HT1080 (cell line): ENCODE data around the gene MRFAP1. TPM values are rescaled to one million over a fixed set of nuclear protein-coding genes. Genes with fewer than 3 reads are reported as not detected.
"Not testable (repeated sequence)": the region's sequence is repeated elsewhere in the genome, so short reads cannot be mapped to it uniquely, and the experiment has no call there.

Experiments
- DNase-seq: peaks from one replicate; pipeline ENCODE4 v3.0.0-alpha.2; 2015; ENCODE audit warnings: low read depth
- total RNA-seq: library from RNA; depleted of rRNA; stranded (reverse); fragments of >200 nt; shearing (Covaris generic); gene quantifications from 2 replicates; pipeline ENCODE4 v1.2.3, GENCODE V29; 2014

The MRFAP1 gene
- total RNA-seq, 1 experiment from 2014 or later = 155 TPM

- DNase-seq = no peak
These were observed 29.5 kb upstream of the MRFAP1 start for GRCh38 chr4:6610856-6611430.

- no peak for DNase-seq
These were observed 27.4 kb upstream of the MRFAP1 start for GRCh38 chr4:6612961-6613675.

DNA sequence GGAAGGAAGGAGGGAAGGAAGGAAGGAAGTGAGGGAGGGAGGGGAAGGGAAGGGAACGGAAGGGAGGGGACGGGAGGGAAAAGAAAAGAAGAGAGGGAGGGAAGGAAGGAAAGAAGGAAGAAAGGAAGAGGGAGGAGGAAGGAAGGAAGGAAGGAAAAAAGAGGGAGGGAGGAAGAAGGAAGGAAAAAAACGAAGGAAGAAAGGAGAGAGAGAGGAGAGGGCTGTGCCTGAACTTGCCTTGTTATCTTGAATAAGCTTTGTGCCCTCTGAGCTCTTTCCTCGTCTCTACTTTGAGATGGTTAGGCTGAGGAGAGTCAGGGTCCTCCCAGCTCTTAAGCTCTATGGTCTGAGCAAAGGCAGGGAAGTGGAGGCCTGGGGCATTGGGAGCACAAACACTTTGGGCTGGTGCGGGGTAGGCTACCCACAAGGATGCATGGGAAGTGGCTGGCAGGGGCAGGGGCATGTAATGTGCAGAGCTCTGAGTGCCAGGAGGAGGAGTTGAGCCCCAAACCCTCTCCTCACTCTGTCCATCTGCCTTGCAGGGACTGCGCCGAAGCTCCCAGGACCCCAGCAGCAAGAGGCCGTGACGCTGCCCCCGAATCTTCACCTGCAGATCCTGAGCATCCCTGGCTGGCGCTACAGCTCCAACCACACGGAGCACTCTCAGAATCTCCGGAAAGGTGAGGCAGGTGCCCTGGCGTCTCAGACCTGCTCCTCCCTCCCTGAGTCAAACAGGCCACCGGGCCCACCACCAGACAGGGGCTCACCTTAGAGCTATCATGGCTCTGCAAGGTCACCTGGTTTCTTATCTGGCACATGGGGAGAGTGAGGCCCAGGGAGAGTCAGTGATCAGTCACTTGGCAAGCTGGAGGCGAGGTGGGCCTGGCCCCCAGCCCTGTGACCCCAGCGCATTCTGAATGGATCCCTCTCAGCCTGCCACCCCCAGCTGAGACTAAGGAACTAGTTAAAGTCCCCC is 26.5 kb upstream of the MRFAP1 start:
- DNase-seq = no peak

- DNase-seq = no peak
These were observed 25.7 kb upstream of the MRFAP1 start for GRCh38 chr4:6614701-6615230.

- DNase-seq = no peak
These were observed 24.1 kb upstream of the MRFAP1 start for GRCh38 chr4:6616087-6616995.

DNA sequence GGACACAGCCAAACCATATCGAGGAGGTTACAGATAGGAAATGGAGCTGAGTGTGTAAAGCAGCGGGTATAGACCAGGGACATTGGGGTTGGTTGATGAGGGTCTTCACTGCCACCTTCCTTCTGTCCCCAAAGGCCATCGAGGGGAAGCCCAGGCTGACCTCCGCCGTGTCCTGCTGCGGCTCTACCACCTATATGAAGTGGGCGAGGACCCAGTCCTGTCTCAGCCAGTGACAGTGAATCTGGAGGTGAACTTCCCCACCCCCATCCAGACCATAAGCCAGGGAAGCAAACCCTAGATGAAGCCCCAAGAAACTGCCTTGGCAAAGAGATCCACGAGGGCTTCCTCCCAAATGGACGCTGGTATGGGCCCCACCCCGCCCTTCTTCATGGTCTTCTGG is 23.2 kb upstream of the MRFAP1 start:
- DNase-seq = no peak

DNA sequence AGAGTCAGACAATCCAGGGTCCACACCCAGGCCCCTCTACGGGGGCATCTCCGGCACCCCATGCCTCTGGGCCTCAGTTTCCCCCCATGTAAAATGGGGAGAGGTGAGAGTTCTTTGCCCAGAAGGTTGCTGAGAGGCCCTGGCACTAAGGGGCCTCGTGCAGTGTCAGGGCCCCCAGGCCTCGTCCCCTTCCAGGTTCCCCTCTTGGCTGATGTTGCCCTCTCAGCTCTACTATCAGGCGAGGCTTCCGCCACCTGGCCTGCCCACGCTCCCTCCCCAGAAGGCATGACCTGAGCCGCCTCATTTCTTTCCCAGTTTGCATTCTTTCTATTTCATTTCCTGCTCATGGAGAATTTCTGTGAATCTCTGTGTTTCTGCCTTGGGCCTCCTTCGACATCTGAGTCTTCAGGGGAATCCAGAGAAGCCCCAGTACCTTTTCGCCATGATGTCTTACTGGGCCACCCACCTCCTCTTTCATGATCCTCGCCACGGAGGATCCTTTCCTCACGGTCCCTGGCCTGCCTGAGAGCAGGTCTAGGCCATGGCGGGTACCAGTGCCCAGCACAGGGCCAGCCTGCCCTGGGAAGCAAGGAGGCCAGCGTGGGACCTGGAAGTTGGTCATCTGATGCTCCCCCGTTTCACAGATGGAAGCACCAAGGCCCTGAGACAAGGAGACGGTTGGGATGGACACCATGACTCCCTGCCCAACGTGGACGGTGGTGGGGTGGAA is 21.9 kb upstream of the MRFAP1 start:
- no peak for DNase-seq

DNA sequence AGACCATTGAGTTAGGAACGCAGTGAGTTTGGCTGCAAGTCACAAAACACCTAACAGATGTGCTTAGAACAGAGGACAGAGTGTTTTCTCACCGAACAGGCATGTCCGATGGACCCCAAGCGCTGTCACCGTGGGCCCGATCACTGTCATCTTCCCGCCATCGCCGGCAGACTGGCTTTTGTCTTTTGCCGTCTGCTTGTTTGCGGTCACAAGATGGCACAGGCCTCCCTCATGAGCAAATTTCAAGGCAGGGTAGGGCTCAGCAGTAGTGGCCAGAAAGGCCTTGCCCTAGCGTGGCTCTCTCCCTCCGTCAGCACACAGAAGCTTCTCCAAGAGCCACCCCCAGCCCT is 21.4 kb upstream of the MRFAP1 start:
- no peak for DNase-seq

DNA sequence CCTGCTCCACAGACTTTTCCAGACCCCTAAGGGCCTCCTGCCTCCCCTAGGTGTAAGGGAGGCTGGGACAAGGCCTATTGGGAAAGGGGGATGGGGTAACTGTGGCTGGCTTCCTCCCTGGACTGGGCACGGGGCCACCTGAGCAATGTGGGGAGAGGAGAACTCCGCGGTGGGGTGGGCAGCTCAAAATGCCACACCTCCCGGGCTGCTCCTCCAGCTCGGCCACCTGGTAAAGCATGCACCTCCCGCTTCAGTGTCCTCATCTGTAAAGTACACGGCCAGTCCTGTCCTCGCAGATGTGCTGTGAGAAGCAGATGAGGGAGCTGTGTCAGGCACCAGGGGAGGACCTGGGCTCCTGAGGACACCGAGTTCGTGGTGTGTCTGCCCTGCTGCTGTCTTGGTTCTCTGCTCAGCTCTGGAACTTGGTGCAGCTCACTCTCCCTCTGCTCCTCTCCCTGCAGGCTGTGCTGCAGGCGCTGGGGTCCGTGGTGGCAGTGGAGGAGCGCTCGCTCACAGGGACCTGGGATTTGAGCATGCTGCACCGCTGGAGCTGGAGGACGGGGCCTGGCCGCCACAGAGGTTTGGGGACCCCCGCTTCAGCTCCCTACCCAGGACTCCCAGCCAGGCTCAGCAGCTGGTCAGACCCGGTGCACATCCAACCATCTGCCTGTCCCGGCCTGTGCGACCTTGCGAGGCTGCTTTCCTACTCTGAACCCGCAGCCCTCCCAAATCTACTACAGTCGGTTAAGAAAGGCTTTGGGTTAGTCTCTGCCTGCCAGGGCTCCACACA is 20.8 kb upstream of the MRFAP1 start:
- no peak for DNase-seq

DNA sequence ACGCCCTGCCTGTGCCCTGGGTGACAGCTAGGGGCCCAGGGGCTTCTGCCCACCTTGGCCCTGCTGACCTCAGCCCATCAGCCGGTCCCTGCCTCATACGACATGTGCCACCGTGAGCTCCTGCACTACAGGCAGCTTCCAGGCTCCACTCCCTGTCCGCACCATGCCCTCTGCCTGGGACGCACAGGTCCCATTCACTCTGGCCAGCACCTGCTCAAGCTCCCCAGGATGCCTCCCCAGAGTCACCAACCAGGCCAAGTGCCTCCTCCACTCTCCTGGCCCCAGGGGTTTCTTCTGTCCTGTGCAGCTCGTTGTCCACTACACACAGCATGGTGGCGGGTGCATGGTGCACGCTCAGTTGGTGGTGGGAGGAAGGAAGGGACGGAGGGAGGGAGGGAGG is 20.2 kb upstream of the MRFAP1 start:
- no peak for DNase-seq

GRCh38 chr4:6620891-6621555 is 19.5 kb upstream of the MRFAP1 start:
- no peak for DNase-seq

GRCh38 chr4:6621556-6621927 is 18.9 kb upstream of the MRFAP1 start:
- no peak for DNase-seq

DNA sequence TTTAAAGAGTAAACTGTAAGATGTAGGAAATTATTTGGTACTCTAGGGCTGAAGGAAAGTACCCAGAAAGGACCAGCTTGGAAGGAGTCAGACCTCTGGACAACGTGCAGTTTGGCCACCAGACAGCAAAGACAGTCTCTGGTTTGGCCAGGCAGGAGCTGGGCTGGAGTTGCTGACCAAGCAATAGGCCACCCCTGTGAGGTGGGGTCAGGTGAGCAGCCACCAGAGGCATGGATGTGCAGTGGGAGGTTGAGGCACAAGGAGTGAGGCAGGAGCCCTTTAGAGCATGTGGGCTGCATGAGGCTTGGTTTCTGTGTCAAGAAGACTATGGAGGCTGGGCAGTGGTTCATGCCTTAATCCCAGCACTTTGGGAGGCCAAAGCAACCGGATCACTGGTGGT is 17.7 kb upstream of the MRFAP1 start:
- DNase-seq = no peak

GRCh38 chr4:6625256-6625655 is 15.2 kb upstream of the MRFAP1 start:
- no peak for DNase-seq

DNA sequence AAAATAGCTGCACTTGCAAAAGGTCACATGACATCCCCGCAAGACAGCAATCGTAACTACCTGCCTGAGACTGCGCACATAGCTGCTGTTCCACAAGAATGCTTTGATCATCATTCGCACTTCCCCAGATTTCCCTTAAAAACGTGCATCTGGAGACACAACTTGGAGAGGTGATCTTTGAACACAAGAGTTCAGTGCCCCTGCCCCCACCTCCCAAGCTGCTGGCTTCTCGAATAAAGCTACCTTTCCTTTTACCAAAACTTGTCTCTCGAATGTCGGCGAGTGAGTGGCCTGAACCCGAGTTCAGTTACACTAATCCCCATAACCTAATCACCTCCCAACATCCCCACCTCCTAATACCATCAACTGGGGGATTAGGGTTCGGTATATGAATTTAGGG is 14.4 kb upstream of the MRFAP1 start:
- no peak for DNase-seq

DNA sequence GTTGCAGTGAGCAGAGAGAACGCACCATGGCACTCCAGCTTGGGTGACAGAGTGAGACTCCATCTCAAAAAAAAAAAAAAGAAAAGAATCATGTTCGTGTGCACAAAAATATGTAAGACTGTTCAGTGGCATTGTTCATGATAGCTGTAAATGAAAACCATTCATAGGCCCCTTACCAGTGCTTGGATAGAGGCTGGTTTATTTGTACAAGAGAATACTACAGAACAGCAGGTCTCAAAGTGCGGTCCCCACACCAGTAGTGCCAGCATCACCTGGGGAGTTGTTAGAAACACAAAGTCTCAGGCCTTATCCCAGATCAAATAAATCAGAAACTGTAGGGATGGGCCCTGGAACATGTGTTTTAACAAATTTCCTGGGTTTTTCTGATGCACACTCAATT is 12.7 kb upstream of the MRFAP1 start:
- DNase-seq = no peak

DNA sequence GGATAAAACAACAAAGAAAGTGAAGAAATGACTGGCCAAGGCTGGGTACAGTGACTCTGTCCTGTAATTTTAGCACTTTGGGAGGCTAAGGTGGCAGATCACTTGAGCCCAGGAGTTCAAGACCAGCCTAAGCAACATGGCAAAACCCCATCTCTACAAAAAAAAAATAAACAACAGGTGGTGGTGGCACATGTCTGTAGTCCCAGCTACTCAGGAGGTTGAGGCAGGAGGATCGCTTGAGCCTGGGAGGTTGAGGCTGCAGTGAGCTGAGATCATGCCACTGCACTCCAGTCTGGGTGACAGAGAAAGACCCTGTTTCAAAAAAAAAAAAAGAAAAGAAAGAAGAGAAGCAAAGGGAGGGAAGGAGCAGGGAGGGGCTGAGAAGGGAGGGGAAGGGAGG is 12.0 kb upstream of the MRFAP1 start:
- not testable (repeated sequence) for DNase-seq

DNA sequence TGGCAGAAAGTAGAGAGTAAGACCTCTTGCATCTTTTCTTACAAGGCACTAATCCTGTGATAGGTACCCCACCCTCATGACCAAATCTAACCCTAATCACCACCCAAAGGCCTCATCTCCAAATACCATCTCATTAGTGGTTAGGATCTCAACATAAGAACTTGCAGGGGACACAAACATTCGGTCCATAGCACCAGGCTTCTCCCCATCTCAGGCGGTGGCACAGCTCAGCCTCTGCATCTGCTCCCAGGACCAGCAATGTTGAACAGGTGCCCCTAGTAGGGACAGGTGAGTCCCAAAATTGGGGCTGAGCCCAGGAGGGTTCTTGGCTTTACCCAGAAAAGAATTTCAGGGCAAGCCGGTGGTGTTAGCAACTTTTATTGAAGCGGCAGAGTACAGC is 8.4 kb upstream of the MRFAP1 start:
- no peak for DNase-seq
